ENCODE results near the gene SUGP2. TPM values are rescaled to one million over a fixed set of nuclear protein-coding genes. Genes with fewer than 3 reads are reported as not detected.

SUGP2 gene
- polyA plus RNA-seq, 1 donor (not counting 4 experiments of a cell fraction or from before 2014, with no cell fraction given) = 51.2 TPM

- H3K4me3 ChIP-seq (ENCODE audit: control insufficient read depth in 2 of 3, extremely low read depth in 1 of 3, insufficient read depth in 2 of 3, low read depth in 1 of 3, low read length in 3 of 3) = no peak overlapping the region
- peaks cover 2% of the 10 kb centered on the region for H3K9me1 ChIP-seq (ENCODE audit: control insufficient read depth, extremely low read depth, insufficient read depth, low read length)
- no peaks in the 10 kb centered on the region for H4K20me1 ChIP-seq (ENCODE audit: control insufficient read depth, extremely low read depth, insufficient read depth, low read length)
- dilution Hi-C loops (cut with MboI; ENCODE audit: extremely low pct_ligation_motif_present, low sequenced_read_pairs) = no loop called here
- no peaks in the 10 kb centered on the region for H3K27me3 ChIP-seq (ENCODE audit: control insufficient read depth, extremely low read depth, insufficient read depth, low read length)
- H3K4me1 ChIP-seq (ENCODE audit: control insufficient read depth, extremely low read depth, insufficient read depth, low read length) = peaks cover 28% of the 10 kb centered on the region
- peaks cover 4 to 5% of the 10 kb centered on the region in 2 experiments for H3K36me3 ChIP-seq (ENCODE audit: control insufficient read depth in 2 of 2, extremely low read depth in 1 of 2, insufficient read depth in 2 of 2, low read length in 2 of 2)
- no peaks in the 10 kb centered on the region for H3K9me3 ChIP-seq (ENCODE audit: control insufficient read depth, low read depth, low read length)
- no peak overlapping the region for H3K27ac ChIP-seq (ENCODE audit: control insufficient read depth, insufficient read depth, low read length)
- TF ChIP-seq CTCF (optimal IDR thresholded peaks at IDR 0.05 in 1 of 3, IDR thresholded peaks at IDR 0.05 in 1 of 3, conservative IDR thresholded peaks at IDR 0.05 in 1 of 3; ENCODE audit: extremely low read depth in 1 of 3, insufficient read depth in 2 of 3, low read length in 3 of 3) = no peak
- TF ChIP-seq EZH2 (IDR thresholded peaks at IDR 0.05; ENCODE audit: low read length) = no peak
- no peaks in the 10 kb centered on the region for H3K79me2 ChIP-seq (ENCODE audit: control insufficient read depth, insufficient read depth, low read length)
- H2AFZ ChIP-seq (ENCODE audit: control insufficient read depth, low read length) = no peak overlapping the region
- FAIRE-seq = no peak
- H3K4me2 ChIP-seq (ENCODE audit: control insufficient read depth, extremely low read depth, insufficient read depth, low read depth, low read length) = no peak overlapping the region
- no peak overlapping the region for H3K9ac ChIP-seq (ENCODE audit: control insufficient read depth, extremely low read depth, insufficient read depth, low read length)
- no peak for DNase-seq (ENCODE audit: low read depth, low spot score)
Measured at GRCh38 chr19:18948976-18949356, 84.4 kb downstream of the SUGP2 start.

DNA sequence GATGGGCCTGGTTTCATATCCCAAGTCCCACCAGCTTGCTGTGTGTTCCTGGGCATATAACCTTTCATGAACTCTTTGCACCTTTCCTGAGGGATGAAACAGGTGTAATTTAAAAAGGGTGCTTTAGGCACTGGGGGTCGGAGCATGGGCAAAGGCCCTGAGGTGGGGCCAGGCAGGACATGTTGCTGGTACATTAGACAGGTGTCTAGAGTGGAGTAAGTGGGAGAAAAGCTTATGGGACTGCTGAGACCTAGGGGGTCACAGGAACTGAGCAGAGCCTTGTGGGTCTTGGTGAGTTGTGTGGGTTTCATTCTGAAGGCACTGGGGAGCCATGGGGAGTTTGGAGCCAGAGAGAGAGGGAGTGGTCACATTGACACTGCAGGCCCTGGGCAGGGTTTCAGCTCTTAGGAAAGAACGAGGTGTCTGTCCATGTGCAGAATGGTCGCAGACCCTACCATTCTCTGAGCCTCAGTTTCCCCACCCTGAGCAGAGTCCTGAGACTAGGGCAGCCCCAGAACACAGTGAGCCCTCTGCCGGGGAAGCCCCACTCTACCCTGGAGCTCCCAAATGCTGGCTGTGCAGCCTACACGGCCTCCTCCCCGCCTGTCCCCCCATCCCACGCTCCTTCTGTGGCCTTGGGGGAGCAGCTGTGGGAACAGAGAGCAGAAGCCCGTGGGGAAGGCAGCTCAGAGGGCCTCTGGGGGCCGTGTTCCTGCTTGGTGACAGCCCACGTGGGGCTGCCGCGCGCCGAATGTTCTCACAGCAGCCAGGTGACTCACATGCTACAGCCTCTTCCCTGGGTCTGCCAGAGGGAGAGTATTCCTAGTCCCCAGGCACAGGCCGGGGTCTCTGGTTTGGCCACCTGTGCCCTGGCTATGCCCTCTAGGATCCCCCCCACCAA is 85.0 kb downstream of the SUGP2 start:
- peaks cover 4% of the 10 kb centered on the region in 2 experiments for H3K36me3 ChIP-seq (ENCODE audit: control insufficient read depth in 2 of 2, extremely low read depth in 1 of 2, insufficient read depth in 2 of 2, low read length in 2 of 2)
- peaks cover 26% of the 10 kb centered on the region for H3K4me1 ChIP-seq (ENCODE audit: control insufficient read depth, extremely low read depth, insufficient read depth, low read length)
- no peaks in the 10 kb centered on the region for H4K20me1 ChIP-seq (ENCODE audit: control insufficient read depth, extremely low read depth, insufficient read depth, low read length)
- no peak overlapping the region for H3K4me3 ChIP-seq (ENCODE audit: control insufficient read depth in 2 of 3, extremely low read depth in 1 of 3, insufficient read depth in 2 of 3, low read depth in 1 of 3, low read length in 3 of 3)
- no peak overlapping the region for H3K9ac ChIP-seq (ENCODE audit: control insufficient read depth, extremely low read depth, insufficient read depth, low read length)
- H3K27ac ChIP-seq (ENCODE audit: control insufficient read depth, insufficient read depth, low read length) = no peak overlapping the region
- H2AFZ ChIP-seq (ENCODE audit: control insufficient read depth, low read length) = no peak overlapping the region
- DNase-seq (ENCODE audit: low read depth, low spot score) (no peak), FAIRE-seq (no peak)
- peaks cover 5% of the 10 kb centered on the region for H3K79me2 ChIP-seq (ENCODE audit: control insufficient read depth, insufficient read depth, low read length)
- TF ChIP-seq EZH2 (IDR thresholded peaks at IDR 0.05; ENCODE audit: low read length) = no peak
- no peak for TF ChIP-seq CTCF (optimal IDR thresholded peaks at IDR 0.05 in 1 of 3, IDR thresholded peaks at IDR 0.05 in 1 of 3, conservative IDR thresholded peaks at IDR 0.05 in 1 of 3; ENCODE audit: extremely low read depth in 1 of 3, insufficient read depth in 2 of 3, low read length in 3 of 3)
- peaks cover under 1% of the 10 kb centered on the region for H3K9me1 ChIP-seq (ENCODE audit: control insufficient read depth, extremely low read depth, insufficient read depth, low read length)
- dilution Hi-C loops (cut with MboI; ENCODE audit: extremely low pct_ligation_motif_present, low sequenced_read_pairs) = no loop called here
- no peaks in the 10 kb centered on the region for H3K9me3 ChIP-seq (ENCODE audit: control insufficient read depth, low read depth, low read length)
- H3K27me3 ChIP-seq (ENCODE audit: control insufficient read depth, extremely low read depth, insufficient read depth, low read length) = no peaks in the 10 kb centered on the region
- no peak overlapping the region for H3K4me2 ChIP-seq (ENCODE audit: control insufficient read depth, extremely low read depth, insufficient read depth, low read depth, low read length)

All from keratinocyte (primary cell).